Liver (tissue), 9 donors: ENCODE data around the gene SEMA4F. TPM values are rescaled to one million over a fixed set of nuclear protein-coding genes. Genes with fewer than 3 reads are reported as not detected.

ENCODE experiments used
- DNase-seq: peaks from one replicate; pipeline ENCODE4 v3.0.0-alpha.2; 2017; ENCODE audit warnings: low spot score
- H3K27ac ChIP-seq, 2 donors: one replicate each; pipeline ENCODE4 v1.7.0; 2013; ENCODE audit warnings: inconsistent platforms in 2 of 2, low read length in 2 of 2, control low read depth in 1 of 2, low read depth in 1 of 2, mild to moderate bottlenecking in 1 of 2
- H3K27me3 ChIP-seq, 4 donors: one replicate each; pipeline versions ENCODE4 v1.6.1 to v1.7.0; 2013; ENCODE audit warnings: low read length in 3 of 4, inconsistent platforms in 1 of 4, mild to moderate bottlenecking in 1 of 4, moderate library complexity in 1 of 4; ENCODE audit not compliant: control insufficient read depth in 4 of 4, insufficient read depth in 4 of 4
- H3K36me3 ChIP-seq, 4 donors: one replicate each; pipeline versions ENCODE4 v1.6.1 to v1.7.0; 2013; ENCODE audit warnings: low read length in 3 of 4, mild to moderate bottlenecking in 3 of 4, low read depth in 1 of 4, moderate library complexity in 1 of 4; ENCODE audit not compliant: control insufficient read depth in 4 of 4, insufficient read depth in 3 of 4
- H3K4me1 ChIP-seq, 4 donors: one replicate each; pipeline versions ENCODE4 v1.6.1 to v1.7.0; 2013; ENCODE audit warnings: low read length in 3 of 4, mild to moderate bottlenecking in 3 of 4, moderate library complexity in 1 of 4; ENCODE audit not compliant: control insufficient read depth in 4 of 4, insufficient read depth in 4 of 4
- H3K4me3 ChIP-seq, 3 donors: one replicate each; pipeline versions ENCODE4 v1.6.1 to v1.7.0; 2013; ENCODE audit warnings: low read length in 3 of 3, control low read depth in 1 of 3, low read depth in 1 of 3, mild to moderate bottlenecking in 1 of 3
- H3K9ac ChIP-seq, 2 donors: one replicate each; pipeline ENCODE4 v1.7.0; 2013; ENCODE audit warnings: low read length in 2 of 2, mild to moderate bottlenecking in 2 of 2, moderate library complexity in 2 of 2, control low read depth in 1 of 2, low read depth in 1 of 2
- H3K9me3 ChIP-seq, 4 donors: one replicate each; pipeline versions ENCODE4 v1.6.1 to v1.7.0; 2013; ENCODE audit warnings: low read length in 3 of 4; ENCODE audit not compliant: control insufficient read depth in 4 of 4
- CTCF ChIP-seq: fragments of 150-350 bp; IDR thresholded peaks from 2 replicates; pipeline ENCODE4 v1.5.1; 2017; ENCODE audit warnings: improper control_type of control experiment, low read depth, low read length; ENCODE audit not compliant: missing input control
- EGR1 ChIP-seq, 2 donors: IDR thresholded peaks; 2 replicates each; pipeline ENCODE4 v1.6.1; 2016 to 2018; ENCODE audit warnings: antibody characterized with exemption in 2 of 2, low read depth in 2 of 2
- FOXA1 ChIP-seq: IDR thresholded peaks from 2 replicates; pipeline ENCODE4 v1.6.1; 2016; ENCODE audit warnings: antibody characterized with exemption
- FOXA2 ChIP-seq: IDR thresholded peaks from 2 replicates; pipeline ENCODE4 v1.6.1; 2016; ENCODE audit warnings: antibody characterized with exemption
- GABPA ChIP-seq, 2 donors: IDR thresholded peaks in 1 of 2; conservative IDR thresholded peaks in 1 of 2; 2 replicates each; pipeline ENCODE4 v1.6.1; 2016; ENCODE audit warnings: antibody characterized with exemption in 2 of 2, mild to moderate bottlenecking in 1 of 2, moderate library complexity in 1 of 2
- HNF4A ChIP-seq, 2 donors: conservative IDR thresholded peaks; 2 replicates each; pipeline ENCODE4 v1.6.1; 2016; ENCODE audit warnings: antibody characterized with exemption in 2 of 2, mild to moderate bottlenecking in 2 of 2
- HNF4G ChIP-seq: IDR thresholded peaks from 2 replicates; pipeline ENCODE4 v1.6.1; 2016; ENCODE audit warnings: antibody characterized with exemption
- JUND ChIP-seq, 2 donors: IDR thresholded peaks; 2 replicates each; pipeline ENCODE4 v1.6.1; 2016; ENCODE audit warnings: antibody characterized with exemption in 2 of 2
- NR2F2 ChIP-seq: IDR thresholded peaks from 2 replicates; pipeline ENCODE4 v1.6.1; 2016; ENCODE audit warnings: antibody characterized with exemption
- RAD21 ChIP-seq, 2 donors: IDR thresholded peaks; 2 replicates each; pipeline ENCODE4 v1.6.1; 2016; ENCODE audit warnings: antibody characterized with exemption in 2 of 2, mild to moderate bottlenecking in 2 of 2
- RXRA ChIP-seq, 2 donors: IDR thresholded peaks; 2 replicates each; pipeline ENCODE4 v1.6.1; 2017 to 2018; ENCODE audit warnings: antibody characterized with exemption in 2 of 2, mild to moderate bottlenecking in 1 of 2
- SP1 ChIP-seq: IDR thresholded peaks from 2 replicates; pipeline ENCODE4 v1.6.1; 2018; ENCODE audit warnings: antibody characterized with exemption, mild to moderate bottlenecking
- TAF1 ChIP-seq: conservative IDR thresholded peaks from 2 replicates; pipeline ENCODE4 v1.6.1; 2016; ENCODE audit warnings: antibody characterized with exemption, mild to moderate bottlenecking
- YY1 ChIP-seq: IDR thresholded peaks from 2 replicates; pipeline ENCODE4 v1.6.1; 2016; ENCODE audit warnings: antibody characterized with exemption, mild to moderate bottlenecking
- ZBTB33 ChIP-seq: IDR thresholded peaks from 2 replicates; pipeline ENCODE4 v1.6.1; 2016; ENCODE audit warnings: antibody characterized with exemption
- WGBS: extraction: QIAGEN DNeasy Blood & Tissue Kit; methylation state at CpG from one replicate; pipeline ENCODE4 v1.1.7; 2013; 5-methylcytosine and 5-hydroxymethylcytosine counted together
- polyA plus RNA-seq, 2 donors: library from polyadenylated mRNA; stranded (reverse) in 1 of 2; unstranded in 1 of 2; fragments of 200-250 nt in 1 of 2; fragments of >200 nt in 1 of 2; fragmentation: Nextera tagmentation in 1 of 2; extraction: Ambion mirVana in 1 of 2; gene quantifications; one replicate each; pipeline versions ENCODE4 v1.2.1 to v1.2.3, GENCODE V29; 2013 to 2015
- total RNA-seq, 2 donors: library from RNA; depleted of rRNA; stranded (reverse); fragments of >200 nt; gene quantifications; one replicate each; pipeline ENCODE4 v1.2.3, GENCODE V29; 2014
- TF ChIP-seq, protein P1 (sequence below): IDR thresholded peaks from 2 replicates; pipeline ENCODE4 v1.6.1; 2016; ENCODE audit warnings: antibody characterized with exemption
- TF ChIP-seq, protein P2 (sequence below): IDR thresholded peaks from 2 replicates; pipeline ENCODE4 v1.6.1; 2016; ENCODE audit warnings: antibody characterized with exemption
- donor health status: healthy.
- donor health status: healthy.
- donor health status: healthy.
- donor health status: healthy.
- donor health status: healthy.

The SEMA4F gene
- total and polyA plus RNA-seq, 4 donors: 0.57 to 1.1 (median 0.96) TPM

- Histone ChIP-seq H3K4me1 (no peaks in the 10 kb centered on the region), H3K36me3 (no peaks in the 10 kb centered on the region), H3K27ac (no peak overlapping the region), H3K27me3 (no peaks in the 10 kb centered on the region), H3K9me3 (no peaks in the 10 kb centered on the region), H3K4me3 (no peak overlapping the region), H3K9ac (no peak overlapping the region)
- TF ChIP-seq HNF4G (no peak), YY1 (no peak)
- no peak for DNase-seq
Observed at GRCh38 chr2:74708296-74708695, 54.2 kb downstream of the SEMA4F start.

- Histone ChIP-seq H3K4me3 (no peak overlapping the region), H3K27ac (no peak overlapping the region), H3K4me1 (no peaks in the 10 kb centered on the region), H3K9me3 (no peaks in the 10 kb centered on the region), H3K27me3 (no peaks in the 10 kb centered on the region), H3K9ac (no peak overlapping the region), H3K36me3 (no peaks in the 10 kb centered on the region)
- TF ChIP-seq NR2F2 (no peak), TAF1 (no peak)
- TF ChIP-seq, protein P1, sequence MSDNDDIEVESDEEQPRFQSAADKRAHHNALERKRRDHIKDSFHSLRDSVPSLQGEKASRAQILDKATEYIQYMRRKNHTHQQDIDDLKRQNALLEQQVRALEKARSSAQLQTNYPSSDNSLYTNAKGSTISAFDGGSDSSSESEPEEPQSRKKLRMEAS: no peak
- WGBS: 70% methylated on average over 4 of the region's 4 CpGs
- DNase-seq: no peak
Observed at GRCh38 chr2:74708883-74709282, 54.8 kb downstream of the SEMA4F start.

GRCh38 chr2:74712223-74713053, 58.4 kb downstream of the SEMA4F start:
- WGBS: 93% methylated on average over 9 of the region's 9 CpGs
- Histone ChIP-seq H3K27me3 (no peaks in the 10 kb centered on the region), H3K9ac (no peak overlapping the region), H3K4me1 (peaks cover 1 to 11% (median 6%) of the 10 kb centered on the region in 4 donors), H3K27ac (no peak overlapping the region), H3K36me3 (no peaks in the 10 kb centered on the region), H3K9me3 (no peaks in the 10 kb centered on the region), H3K4me3 (no peak overlapping the region)
- TF ChIP-seq RAD21 (IDR thresholded peaks at IDR 0.05): no peak
- no peak for TF ChIP-seq YY1
- no peak for TF ChIP-seq NR2F2
- TF ChIP-seq HNF4A (conservative IDR thresholded peaks at IDR 0.05): no peak
- no peak for TF ChIP-seq GABPA (IDR thresholded peaks at IDR 0.05 in 1 of 2, conservative IDR thresholded peaks at IDR 0.05 in 1 of 2)
- no peak for TF ChIP-seq TAF1
- no peak for TF ChIP-seq ZBTB33
- TF ChIP-seq HNF4G: no peak
- TF ChIP-seq, protein P2, sequence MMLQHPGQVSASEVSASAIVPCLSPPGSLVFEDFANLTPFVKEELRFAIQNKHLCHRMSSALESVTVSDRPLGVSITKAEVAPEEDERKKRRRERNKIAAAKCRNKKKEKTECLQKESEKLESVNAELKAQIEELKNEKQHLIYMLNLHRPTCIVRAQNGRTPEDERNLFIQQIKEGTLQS: no peak
- TF ChIP-seq, protein P1: no peak
- TF ChIP-seq SP1: no peak
- TF ChIP-seq JUND (IDR thresholded peaks at IDR 0.05): no peak
- no peak for TF ChIP-seq FOXA2
- TF ChIP-seq CTCF: no peak
- no peak for TF ChIP-seq EGR1 (IDR thresholded peaks at IDR 0.05; ENCODE audit: low read depth in 2 of 2)
- TF ChIP-seq RXRA (IDR thresholded peaks at IDR 0.05): no peak
- TF ChIP-seq FOXA1: no peak
- no peak for DNase-seq
